A549 (cell line): ENCODE measurements around the gene ETV3. TPM values are rescaled to one million over a fixed set of nuclear protein-coding genes. Genes with fewer than 3 reads are reported as not detected.
A peak's percentile ranks its signal among the peaks of the same experiment; 100 is the strongest.

Experiments used
- ATAC-seq, 2 experiments: fragments of 200-7000 bp in 1 of 2; fragments of >200 bp in 1 of 2; cut with Nextera tagmentation in 1 of 2; cut with Tn5 transposase in 1 of 2; 3 replicates each; pipeline versions ENCODE4 v1.8.0 to v1.9.1; 2018 to 2020; ENCODE audit warnings: mild to moderate bottlenecking in 1 of 2, moderate library complexity in 1 of 2
- CTCF ChIA-PET: fragments of 300-600 bp; sonication (Branson Sonifier 250); formaldehyde crosslinking; extraction: SDS; loops from one replicate; lab custom pipeline; 2021; ENCODE audit warnings: antibody characterized with exemption, inconsistent platforms; lab: Yijun Ruan, JAX
- POLR2A ChIA-PET: fragments of 350-600 bp; formaldehyde crosslinking; extraction: SDS; loops from one replicate; lab custom pipeline; 2021; ENCODE audit warnings: antibody characterized with exemption, inconsistent platforms; lab: Yijun Ruan, JAX
- DNase-seq, 2 experiments: peaks; one replicate each; pipeline versions ENCODE4 v3.0.0 to v3.0.0-alpha.2; 2011 to 2016; ENCODE audit warnings: low read depth in 1 of 2, low spot score in 1 of 2
- FAIRE-seq: peaks from 2 replicates; lab custom pipeline; 2011; peaks lifted over from hg19 to GRCh38; lab: Jason Lieb, UNC
- H3K27ac ChIP-seq, 2 experiments: fragments of >200 bp; sonication (Bioruptor Twin); formaldehyde crosslinking; 3 replicates each; pipeline ENCODE4 v1.5.1; 2016 to 2017
- H3K4me1 ChIP-seq: fragments of >200 bp; sonication (Bioruptor Twin); formaldehyde crosslinking; 3 replicates; pipeline ENCODE4 v1.6.1; 2016
- H3K4me2 ChIP-seq: fragments of >200 bp; sonication (Bioruptor Twin); formaldehyde crosslinking; 3 replicates; pipeline ENCODE4 v1.6.1; 2016
- H3K4me3 ChIP-seq: fragments of >200 bp; sonication (Bioruptor Twin); formaldehyde crosslinking; 3 replicates; pipeline ENCODE4 v1.5.1; 2016
- H3K9me3 ChIP-seq: fragments of >200 bp; sonication (Bioruptor Twin); formaldehyde crosslinking; 3 replicates; pipeline ENCODE4 v1.6.1; 2016
- BHLHE40 ChIP-seq: IDR thresholded peaks from 2 replicates; pipeline ENCODE4 v1.6.1; 2012; ENCODE audit warnings: low read depth, low read length, inconsistent platforms
- CHD4 ChIP-seq: fragments of 200-600 bp; sonication (generic); IDR thresholded peaks from 2 replicates; pipeline ENCODE4 v1.6.1; 2016; ENCODE audit warnings: antibody characterized with exemption, mild to moderate bottlenecking, borderline replicate concordance
- EHF ChIP-seq: fragments of 250-450 bp; sonication (Bioruptor Pico); IDR thresholded peaks from 2 replicates; pipeline ENCODE4 v1.5.0; 2020; ENCODE audit warnings: mild to moderate bottlenecking
- ESRRA ChIP-seq: fragments of 150-350 bp; IDR thresholded peaks from 2 replicates; pipeline ENCODE4 v1.6.1; 2014; ENCODE audit warnings: mild to moderate bottlenecking, low read length, borderline replicate concordance
- FOSB ChIP-seq: fragments of 250-450 bp; sonication (Bioruptor Pico); IDR thresholded peaks from 2 replicates; pipeline ENCODE4 v1.5.0; 2020; ENCODE audit warnings: mild to moderate bottlenecking, moderate library complexity
- GATA3 ChIP-seq: IDR thresholded peaks from 2 replicates; pipeline ENCODE4 v1.6.1; 2012; ENCODE audit warnings: borderline replicate concordance
- HDAC2 ChIP-seq: fragments of 200-600 bp; sonication (generic); IDR thresholded peaks from 2 replicates; pipeline ENCODE4 v1.6.1; 2016
- HOXB13 ChIP-seq: fragments of 250-450 bp; sonication (Bioruptor Pico); IDR thresholded peaks from 2 replicates; pipeline ENCODE4 v1.5.0; 2020; ENCODE audit warnings: low read depth, mild to moderate bottlenecking, moderate library complexity
- HOXB5 ChIP-seq: fragments of 250-450 bp; sonication (Bioruptor Pico); IDR thresholded peaks from 2 replicates; pipeline ENCODE4 v1.5.0; 2020; ENCODE audit warnings: mild to moderate bottlenecking, moderate library complexity
- MYC ChIP-seq: IDR thresholded peaks from 2 replicates; pipeline ENCODE4 v1.6.1; 2012; ENCODE audit warnings: mild to moderate bottlenecking, inconsistent platforms, low read length, improper control_type of control experiment, borderline replicate concordance
- NPAS2 ChIP-seq: fragments of 250-450 bp; sonication (Bioruptor Pico); IDR thresholded peaks from 2 replicates; pipeline ENCODE4 v1.8.0; 2022; ENCODE audit warnings: mild to moderate bottlenecking, moderate library complexity, borderline replicate concordance
- RNF2 ChIP-seq: fragments of 200-600 bp; sonication (generic); IDR thresholded peaks from 2 replicates; pipeline ENCODE4 v1.6.1; 2016; ENCODE audit warnings: low read depth, mild to moderate bottlenecking, antibody characterized with exemption, moderate library complexity, borderline replicate concordance
- SMC3 ChIP-seq: fragments of >200 bp; sonication (Bioruptor Twin); formaldehyde crosslinking; IDR thresholded peaks from 3 replicates; pipeline ENCODE4 v1.6.1; 2018; ENCODE audit warnings: inconsistent platforms
- ZC3H11A ChIP-seq: fragments of 450-650 bp; IDR thresholded peaks from 2 replicates; pipeline ENCODE4 v1.6.1; 2014; ENCODE audit warnings: antibody characterized with exemption, mild to moderate bottlenecking
- ZFP36 ChIP-seq: fragments of 450-650 bp; IDR thresholded peaks from 2 replicates; pipeline ENCODE4 v1.6.1; 2014; ENCODE audit warnings: borderline replicate concordance; ENCODE audit not compliant: partially characterized antibody
- WGBS: methylation state at CpG from one replicate; pipeline ENCODE4 v1.1.6; 2017; ENCODE audit errors: missing lambda C conversion rate; 5-methylcytosine and 5-hydroxymethylcytosine counted together
- polyA plus RNA-seq, 4 experiments: library from polyadenylated mRNA; depleted of rRNA in 3 of 4; stranded (reverse); fragments of >200 nt; fragmentation: RNase III in 1 of 4; extraction: RNeasy Plus Mini Kit Qiagen cat#74134 plus additional on column Dnase treatment in 1 of 4; gene quantifications; 2 replicates in 3 of 4; 3 replicates in 1 of 4; pipeline ENCODE4 v1.2.3, GENCODE V29; 2011 to 2017
- TF ChIP-seq, protein P1 (sequence below): IDR thresholded peaks from 2 replicates; pipeline ENCODE4 v1.6.1; 2012
- TF ChIP-seq, protein P2 (sequence below): fragments of >200 bp; sonication (Bioruptor Twin); formaldehyde crosslinking; IDR thresholded peaks from 2 replicates; pipeline ENCODE4 v1.6.1; 2016
- TF ChIP-seq, protein P3 (sequence below): fragments of 200-600 bp; sonication (generic); IDR thresholded peaks from 2 replicates; pipeline ENCODE4 v1.6.1; 2016; ENCODE audit warnings: antibody characterized with exemption, mild to moderate bottlenecking, moderate library complexity

ETV3 gene
- polyA plus RNA-seq, 2 of the 4 experiments (the other 2 are of a cell fraction) = 11.1 to 14.5 TPM

DNA sequence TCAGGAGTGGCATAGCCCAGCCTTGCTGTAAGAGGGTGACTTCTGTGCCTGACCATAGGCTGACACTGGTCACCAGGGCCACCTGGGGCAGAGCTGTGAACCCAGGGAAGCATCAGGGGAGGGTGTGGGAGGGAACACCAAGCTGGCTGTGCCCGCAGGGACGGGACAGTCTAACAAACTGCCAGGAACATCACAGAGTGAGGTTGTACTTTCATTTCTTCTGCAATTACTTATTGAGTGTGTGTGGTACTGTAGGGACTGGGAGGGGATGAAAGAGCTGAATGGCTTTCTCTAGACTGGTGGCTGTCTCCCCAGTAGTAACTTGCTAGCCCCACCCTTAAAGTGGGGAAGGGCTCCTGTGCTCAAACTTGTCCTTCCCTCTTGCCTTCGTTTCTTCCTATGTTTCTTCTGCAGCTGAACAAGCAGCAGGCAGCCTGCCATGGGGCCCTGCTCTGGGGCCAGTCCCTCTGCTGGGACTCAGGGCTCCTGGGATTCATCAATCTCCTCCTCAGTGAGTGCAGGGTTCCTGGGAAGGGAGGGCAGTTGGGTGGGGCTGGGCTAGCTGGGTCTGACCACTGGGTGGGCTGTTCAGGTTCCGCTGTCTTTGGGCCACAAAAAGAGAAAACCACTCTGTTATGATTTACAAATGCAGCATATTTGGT, 39.7 kb upstream of the ETV3 start:
- no peak overlapping the region for H3K27ac ChIP-seq
- ATAC-seq = peak in 1 of 2 experiments; percentile 16; a peak in 2 of 6 replicates
- POLR2A ChIA-PET = no interaction called here
- no peak for DNase-seq
- TF ChIP-seq, protein P1, sequence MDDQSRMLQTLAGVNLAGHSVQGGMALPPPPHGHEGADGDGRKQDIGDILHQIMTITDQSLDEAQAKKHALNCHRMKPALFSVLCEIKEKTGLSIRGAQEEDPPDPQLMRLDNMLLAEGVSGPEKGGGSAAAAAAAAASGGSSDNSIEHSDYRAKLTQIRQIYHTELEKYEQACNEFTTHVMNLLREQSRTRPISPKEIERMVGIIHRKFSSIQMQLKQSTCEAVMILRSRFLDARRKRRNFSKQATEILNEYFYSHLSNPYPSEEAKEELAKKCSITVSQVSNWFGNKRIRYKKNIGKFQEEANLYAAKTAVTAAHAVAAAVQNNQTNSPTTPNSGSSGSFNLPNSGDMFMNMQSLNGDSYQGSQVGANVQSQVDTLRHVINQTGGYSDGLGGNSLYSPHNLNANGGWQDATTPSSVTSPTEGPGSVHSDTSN = no peak
- no peak for TF ChIP-seq GATA3
- no peak for TF ChIP-seq ZFP36
- no peak for TF ChIP-seq NPAS2 (CRISPR knock-in tag)
- no peak for TF ChIP-seq EHF (CRISPR knock-in tag)
- TF ChIP-seq, all 56 proteins: peak for 0
- H3K4me1 ChIP-seq = no peaks in the 10 kb centered on the region
- CTCF ChIA-PET = interaction anchor here (0.5 to 3.3 kb wide), 6 partner anchors 12 to 328 kb away, joined by 3 to 9 read pairs (median 4); no protein-coding TSS in a partner anchor
- no peak overlapping the region for H3K4me2 ChIP-seq
- 30% methylated on average over 4 of the region's 4 CpGs for WGBS
- FAIRE-seq = no peak
- H3K9me3 ChIP-seq = no peaks in the 10 kb centered on the region
- H3K4me3 ChIP-seq = no peak overlapping the region

DNA sequence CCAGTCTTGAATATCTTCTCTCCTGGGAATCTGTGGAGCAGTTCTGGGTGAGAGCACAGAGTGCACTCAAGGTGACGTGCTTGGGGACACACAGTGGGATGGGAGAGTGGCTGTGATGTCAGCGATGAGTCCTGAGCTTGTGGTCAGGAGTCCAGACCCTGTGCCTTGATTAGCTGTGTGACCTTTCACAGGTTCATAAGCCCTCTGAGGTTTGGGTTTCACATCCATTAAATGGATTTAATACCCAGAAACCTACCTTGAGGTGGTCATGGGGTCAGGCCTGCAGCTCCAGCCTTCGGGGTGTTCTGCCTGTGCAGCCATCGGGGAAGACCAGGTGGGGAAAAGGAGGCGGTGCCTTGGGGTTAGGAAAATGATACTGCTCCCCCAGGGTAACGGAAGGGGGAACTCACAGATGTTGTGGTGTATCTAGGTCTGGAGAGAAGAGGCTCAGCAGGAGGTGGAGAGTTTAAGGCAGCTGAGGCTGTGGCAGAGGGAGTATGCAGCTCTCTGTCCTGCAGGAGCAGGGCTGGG, 38.5 kb upstream of the ETV3 start:
- ATAC-seq (no peak), DNase-seq (no peak), FAIRE-seq (no peak)
- Histone ChIP-seq H3K27ac (no peak overlapping the region), H3K4me1 (no peaks in the 10 kb centered on the region), H3K4me3 (no peak overlapping the region), H3K9me3 (no peaks in the 10 kb centered on the region), H3K4me2 (no peak overlapping the region)
- ChIA-PET POLR2A (no interaction called here), CTCF (interaction anchor here (1.0 to 3.4 kb wide), 4 partner anchors 19 to 329 kb away, joined by 3 to 15 read pairs (median 6); no protein-coding TSS in a partner anchor)
- TF ChIP-seq, protein P2, sequence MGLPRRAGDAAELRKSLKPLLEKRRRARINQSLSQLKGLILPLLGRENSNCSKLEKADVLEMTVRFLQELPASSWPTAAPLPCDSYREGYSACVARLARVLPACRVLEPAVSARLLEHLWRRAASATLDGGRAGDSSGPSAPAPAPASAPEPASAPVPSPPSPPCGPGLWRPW = no peak
- WGBS = 49% methylated on average over 6 of the region's 6 CpGs

DNA sequence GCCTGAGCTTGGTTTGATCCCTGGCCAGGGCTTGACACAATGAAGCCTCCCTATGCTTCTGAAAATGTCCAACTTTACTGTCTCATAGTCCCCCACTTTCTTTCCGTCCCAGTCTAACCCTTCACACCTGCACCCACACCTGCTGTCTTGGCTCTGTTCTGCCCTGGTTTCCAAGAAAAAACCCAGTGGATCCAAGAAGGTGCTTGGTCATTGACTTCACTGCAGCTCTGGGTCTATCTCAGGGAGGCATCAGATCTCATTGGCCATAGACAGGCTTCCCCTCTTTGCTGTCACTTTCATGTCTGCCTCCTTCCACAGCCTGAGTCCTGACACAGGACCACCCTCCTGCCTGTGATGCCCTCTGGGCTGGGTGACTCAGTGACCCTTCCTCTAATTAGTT, 37.8 kb upstream of the ETV3 start:
- ChIA-PET CTCF (interaction anchor here (1.0 to 5.4 kb wide), 7 partner anchors 9 to 330 kb away, joined by 3 to 25 read pairs (median 9); no protein-coding TSS in a partner anchor), POLR2A (no interaction called here)
- Histone ChIP-seq H3K4me3 (no peak overlapping the region), H3K4me1 (no peaks in the 10 kb centered on the region), H3K4me2 (no peak overlapping the region), H3K9me3 (no peaks in the 10 kb centered on the region), H3K27ac (no peak overlapping the region)
- TF ChIP-seq HOXB13 (CRISPR knock-in tag) (no peak), BHLHE40 (no peak), MYC (no peak), FOSB (CRISPR knock-in tag) (no peak), HOXB5 (CRISPR knock-in tag) (no peak), ZC3H11A (no peak), RNF2 (no peak), GATA3 (no peak), HDAC2 (no peak), SMC3 (no peak), ESRRA (no peak), CHD4 (no peak)
- TF ChIP-seq, protein P3, sequence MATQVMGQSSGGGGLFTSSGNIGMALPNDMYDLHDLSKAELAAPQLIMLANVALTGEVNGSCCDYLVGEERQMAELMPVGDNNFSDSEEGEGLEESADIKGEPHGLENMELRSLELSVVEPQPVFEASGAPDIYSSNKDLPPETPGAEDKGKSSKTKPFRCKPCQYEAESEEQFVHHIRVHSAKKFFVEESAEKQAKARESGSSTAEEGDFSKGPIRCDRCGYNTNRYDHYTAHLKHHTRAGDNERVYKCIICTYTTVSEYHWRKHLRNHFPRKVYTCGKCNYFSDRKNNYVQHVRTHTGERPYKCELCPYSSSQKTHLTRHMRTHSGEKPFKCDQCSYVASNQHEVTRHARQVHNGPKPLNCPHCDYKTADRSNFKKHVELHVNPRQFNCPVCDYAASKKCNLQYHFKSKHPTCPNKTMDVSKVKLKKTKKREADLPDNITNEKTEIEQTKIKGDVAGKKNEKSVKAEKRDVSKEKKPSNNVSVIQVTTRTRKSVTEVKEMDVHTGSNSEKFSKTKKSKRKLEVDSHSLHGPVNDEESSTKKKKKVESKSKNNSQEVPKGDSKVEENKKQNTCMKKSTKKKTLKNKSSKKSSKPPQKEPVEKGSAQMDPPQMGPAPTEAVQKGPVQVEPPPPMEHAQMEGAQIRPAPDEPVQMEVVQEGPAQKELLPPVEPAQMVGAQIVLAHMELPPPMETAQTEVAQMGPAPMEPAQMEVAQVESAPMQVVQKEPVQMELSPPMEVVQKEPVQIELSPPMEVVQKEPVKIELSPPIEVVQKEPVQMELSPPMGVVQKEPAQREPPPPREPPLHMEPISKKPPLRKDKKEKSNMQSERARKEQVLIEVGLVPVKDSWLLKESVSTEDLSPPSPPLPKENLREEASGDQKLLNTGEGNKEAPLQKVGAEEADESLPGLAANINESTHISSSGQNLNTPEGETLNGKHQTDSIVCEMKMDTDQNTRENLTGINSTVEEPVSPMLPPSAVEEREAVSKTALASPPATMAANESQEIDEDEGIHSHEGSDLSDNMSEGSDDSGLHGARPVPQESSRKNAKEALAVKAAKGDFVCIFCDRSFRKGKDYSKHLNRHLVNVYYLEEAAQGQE = no peak
- DNase-seq (no peak), ATAC-seq (no peak), FAIRE-seq (no peak)
- 68% methylated on average over 1 of the region's 1 CpG for WGBS
